ENCODE results near the gene TOMM20. TPM values are rescaled to one million over a fixed set of nuclear protein-coding genes. Genes with fewer than 3 reads are reported as not detected.
A peak's percentile ranks its signal among the peaks of the same experiment; 100 is the strongest.

TOMM20 gene
- total and polyA plus RNA-seq, 9 of the 15 experiments (the other 6 are each of a cell fraction or from before 2014, with no cell fraction given): 70.6 to 334 (median 159) TPM

DNA sequence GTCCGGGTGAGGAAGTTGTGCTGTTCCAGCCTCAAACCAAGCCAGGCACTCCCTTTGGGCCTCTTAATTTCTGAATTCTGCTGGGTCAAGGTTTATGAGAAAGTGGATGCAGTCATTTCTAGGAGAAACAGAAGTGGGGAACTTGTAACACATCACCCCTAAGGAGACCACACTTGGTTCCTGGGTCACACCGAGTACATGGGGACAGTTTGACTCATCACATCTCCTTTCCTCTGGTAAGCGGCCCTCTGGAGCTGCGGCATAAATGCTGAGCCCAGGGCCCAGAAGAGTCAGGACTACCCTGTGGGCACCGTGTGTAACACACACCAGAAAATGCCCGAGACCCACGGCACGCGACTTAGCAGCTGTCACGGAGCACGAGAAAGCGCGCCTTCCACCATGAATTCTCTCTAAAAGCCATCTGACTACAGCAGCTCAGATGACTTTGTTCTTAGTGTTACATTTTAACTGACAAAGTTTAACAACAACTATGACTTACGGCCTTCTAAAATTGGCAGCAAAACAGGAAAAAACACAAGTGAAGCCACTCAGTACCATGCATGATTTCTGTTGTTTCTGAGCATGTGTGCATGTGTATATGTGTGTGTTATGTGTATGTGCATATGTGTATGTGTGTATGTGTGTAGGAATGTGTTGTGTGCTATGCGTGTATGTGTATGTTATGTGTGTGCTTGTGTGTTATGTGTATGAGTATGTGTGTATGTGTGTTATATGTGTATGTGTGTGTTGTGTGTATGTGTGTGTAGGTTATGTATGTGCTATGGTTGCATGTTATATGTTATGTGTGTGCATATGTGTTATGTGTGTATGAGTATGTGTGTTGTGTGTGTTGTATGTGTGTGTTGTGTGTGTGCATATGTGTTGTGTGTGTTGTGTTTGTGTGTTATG, 50.8 kb downstream of the TOMM20 start (continued):
- TF ChIP-seq ZNF589 (CRISPR knock-in tag; IDR thresholded peaks at IDR 0.05; ENCODE audit: low read depth) (no peak), OTX1 (CRISPR knock-in tag; IDR thresholded peaks at IDR 0.05) (peak; percentile 96), BCLAF1 (IDR thresholded peaks at IDR 0.05; ENCODE audit: borderline replicate concordance in 1 of 2, control insufficient read depth in 1 of 2, low read depth in 2 of 2, low read length in 1 of 2) (peak in 1 of 2 experiments; percentile 75; a peak in 1 of 4 replicates), ZNF184 (CRISPR knock-in tag; IDR thresholded peaks at IDR 0.05) (no peak), COPS2 (conservative IDR thresholded peaks at IDR 0.05) (no peak), ZFP36 (IDR thresholded peaks at IDR 0.05; ENCODE audit: low read depth, low read length, partially characterized antibody) (no peak), CCNT2 (IDR thresholded peaks at IDR 0.05; ENCODE audit: borderline replicate concordance, extremely low read depth, insufficient read length, low read depth, low read length) (no peak), PRPF4 (IDR thresholded peaks at IDR 0.05; ENCODE audit: insufficient read depth, low read depth, low read length, poor library complexity, severe bottlenecking) (no peak), TCF7 (IDR thresholded peaks at IDR 0.05; ENCODE audit: borderline replicate concordance) (no peak), FOXP4 (CRISPR knock-in tag; IDR thresholded peaks at IDR 0.05; ENCODE audit: borderline replicate concordance) (no peak), ARID3B (CRISPR knock-in tag; IDR thresholded peaks at IDR 0.05; ENCODE audit: borderline replicate concordance) (no peak)
- TF ChIP-seq, protein P1, sequence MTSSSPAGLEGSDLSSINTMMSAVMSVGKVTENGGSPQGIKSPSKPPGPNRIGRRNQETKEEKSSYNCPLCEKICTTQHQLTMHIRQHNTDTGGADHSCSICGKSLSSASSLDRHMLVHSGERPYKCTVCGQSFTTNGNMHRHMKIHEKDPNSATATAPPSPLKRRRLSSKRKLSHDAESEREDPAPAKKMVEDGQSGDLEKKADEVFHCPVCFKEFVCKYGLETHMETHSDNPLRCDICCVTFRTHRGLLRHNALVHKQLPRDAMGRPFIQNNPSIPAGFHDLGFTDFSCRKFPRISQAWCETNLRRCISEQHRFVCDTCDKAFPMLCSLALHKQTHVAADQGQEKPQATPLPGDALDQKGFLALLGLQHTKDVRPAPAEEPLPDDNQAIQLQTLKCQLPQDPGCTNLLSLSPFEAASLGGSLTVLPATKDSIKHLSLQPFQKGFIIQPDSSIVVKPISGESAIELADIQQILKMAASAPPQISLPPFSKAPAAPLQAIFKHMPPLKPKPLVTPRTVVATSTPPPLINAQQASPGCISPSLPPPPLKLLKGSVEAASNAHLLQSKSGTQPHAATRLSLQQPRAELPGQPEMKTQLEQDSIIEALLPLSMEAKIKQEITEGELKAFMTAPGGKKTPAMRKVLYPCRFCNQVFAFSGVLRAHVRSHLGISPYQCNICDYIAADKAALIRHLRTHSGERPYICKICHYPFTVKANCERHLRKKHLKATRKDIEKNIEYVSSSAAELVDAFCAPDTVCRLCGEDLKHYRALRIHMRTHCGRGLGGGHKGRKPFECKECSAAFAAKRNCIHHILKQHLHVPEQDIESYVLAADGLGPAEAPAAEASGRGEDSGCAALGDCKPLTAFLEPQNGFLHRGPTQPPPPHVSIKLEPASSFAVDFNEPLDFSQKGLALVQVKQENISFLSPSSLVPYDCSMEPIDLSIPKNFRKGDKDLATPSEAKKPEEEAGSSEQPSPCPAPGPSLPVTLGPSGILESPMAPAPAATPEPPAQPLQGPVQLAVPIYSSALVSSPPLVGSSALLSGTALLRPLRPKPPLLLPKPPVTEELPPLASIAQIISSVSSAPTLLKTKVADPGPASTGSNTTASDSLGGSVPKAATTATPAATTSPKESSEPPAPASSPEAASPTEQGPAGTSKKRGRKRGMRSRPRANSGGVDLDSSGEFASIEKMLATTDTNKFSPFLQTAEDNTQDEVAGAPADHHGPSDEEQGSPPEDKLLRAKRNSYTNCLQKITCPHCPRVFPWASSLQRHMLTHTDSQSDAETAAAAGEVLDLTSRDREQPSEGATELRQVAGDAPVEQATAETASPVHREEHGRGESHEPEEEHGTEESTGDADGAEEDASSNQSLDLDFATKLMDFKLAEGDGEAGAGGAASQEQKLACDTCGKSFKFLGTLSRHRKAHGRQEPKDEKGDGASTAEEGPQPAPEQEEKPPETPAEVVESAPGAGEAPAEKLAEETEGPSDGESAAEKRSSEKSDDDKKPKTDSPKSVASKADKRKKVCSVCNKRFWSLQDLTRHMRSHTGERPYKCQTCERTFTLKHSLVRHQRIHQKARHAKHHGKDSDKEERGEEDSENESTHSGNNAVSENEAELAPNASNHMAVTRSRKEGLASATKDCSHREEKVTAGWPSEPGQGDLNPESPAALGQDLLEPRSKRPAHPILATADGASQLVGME (CRISPR knock-in tag; IDR thresholded peaks at IDR 0.05): no peak
